Measurements from ENCODE around the gene CHODL. TPM values are rescaled to one million over a fixed set of nuclear protein-coding genes. Genes with fewer than 3 reads are reported as not detected.

CHODL gene
- total RNA-seq, 1 donor from 2014 or later = not detected

DNA sequence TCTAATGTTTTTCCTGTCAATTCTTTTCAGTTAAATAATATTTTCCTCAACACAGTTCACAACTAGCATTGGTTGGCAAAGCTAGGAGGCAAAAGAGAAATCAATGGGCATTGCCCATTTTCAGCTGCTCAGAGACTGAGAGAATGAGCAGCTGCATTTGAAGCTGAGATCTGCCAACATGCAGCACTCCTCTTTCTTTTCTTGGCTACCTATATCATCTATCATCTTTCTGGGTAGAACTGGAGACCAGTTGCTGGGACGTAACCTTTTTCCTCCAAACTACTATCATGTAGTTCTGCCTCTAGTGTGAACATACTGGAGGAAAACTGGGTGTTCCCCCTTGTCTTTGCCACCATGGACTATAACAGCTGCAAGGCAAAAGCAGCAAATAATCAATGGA, 22.9 kb downstream of the CHODL start:
- Histone ChIP-seq H3K4me1 (no peaks in the 10 kb centered on the region), H3K4me3 (no peak overlapping the region), H3K36me3 (no peaks in the 10 kb centered on the region), H3K9me3 (no peaks in the 10 kb centered on the region), H3K27me3 (no peaks in the 10 kb centered on the region), H3K27ac (no peak overlapping the region)
- intact Hi-C loops (cut with DNase I) = no loop called here
- DNase-seq (ENCODE audit: low spot score in 2 of 2) = no peak
- TF ChIP-seq CTCF (IDR thresholded peaks at IDR 0.05) = no peak

GRCh38 chr21:18268906-18269305, 24.3 kb downstream of the CHODL start:
- Histone ChIP-seq H3K27me3 (no peaks in the 10 kb centered on the region), H3K4me3 (no peak overlapping the region), H3K36me3 (no peaks in the 10 kb centered on the region), H3K4me1 (no peaks in the 10 kb centered on the region), H3K9me3 (no peaks in the 10 kb centered on the region), H3K27ac (no peak overlapping the region)
- no peak for DNase-seq (ENCODE audit: low spot score in 2 of 2)
- TF ChIP-seq CTCF (IDR thresholded peaks at IDR 0.05) = no peak
- intact Hi-C loops (cut with DNase I) = no loop called here

DNA sequence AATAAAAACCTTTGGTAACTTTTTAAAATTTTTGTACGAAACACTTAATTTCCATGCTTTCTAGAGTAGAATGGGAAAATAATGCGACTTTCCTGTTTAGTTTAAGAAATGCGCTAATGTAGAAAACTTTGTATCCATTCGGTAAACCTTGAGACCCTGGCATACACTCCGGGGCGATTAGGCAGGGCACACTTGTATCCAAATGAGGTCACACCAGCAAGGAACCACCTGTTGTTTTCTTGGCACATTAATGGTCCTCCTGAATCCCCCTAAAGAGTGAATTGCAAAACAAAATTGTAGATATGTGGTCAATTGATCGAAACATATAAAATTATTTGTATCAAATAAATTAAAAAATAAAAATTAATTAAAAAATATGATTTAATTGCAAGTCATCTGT, 25.2 kb downstream of the CHODL start:
- H3K4me3 ChIP-seq = no peak overlapping the region
- H3K4me1 ChIP-seq = no peaks in the 10 kb centered on the region
- no peaks in the 10 kb centered on the region for H3K27me3 ChIP-seq
- DNase-seq (ENCODE audit: low spot score in 2 of 2) = no peak
- H3K36me3 ChIP-seq = no peaks in the 10 kb centered on the region
- no peaks in the 10 kb centered on the region for H3K9me3 ChIP-seq
- intact Hi-C loops (cut with DNase I) = no loop called here
- H3K27ac ChIP-seq = no peak overlapping the region
- TF ChIP-seq CTCF (IDR thresholded peaks at IDR 0.05) = no peak

DNA sequence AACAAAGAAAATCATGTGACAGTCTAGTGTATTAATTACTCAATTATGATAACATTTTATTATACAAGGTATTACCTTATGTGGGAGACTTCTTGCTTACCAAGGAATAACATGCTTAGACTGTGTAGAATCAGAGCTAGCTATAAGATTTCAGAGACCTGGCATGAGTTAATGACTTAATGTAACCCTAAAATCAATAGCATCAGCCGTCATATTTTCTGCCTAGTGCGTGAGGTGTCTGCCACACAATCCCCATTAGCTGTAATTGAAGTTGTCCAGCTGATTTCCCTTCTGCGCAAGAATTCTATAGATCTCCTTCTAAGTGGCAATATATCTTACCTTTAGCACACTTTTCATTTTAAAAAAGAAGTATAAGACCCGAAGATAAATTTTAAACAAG, 28.8 kb downstream of the CHODL start:
- intact Hi-C loops (cut with DNase I) = no loop called here
- Histone ChIP-seq H3K36me3 (no peaks in the 10 kb centered on the region), H3K4me3 (no peak overlapping the region), H3K27ac (no peak overlapping the region), H3K9me3 (no peaks in the 10 kb centered on the region), H3K27me3 (no peaks in the 10 kb centered on the region), H3K4me1 (no peaks in the 10 kb centered on the region)
- no peak for DNase-seq (ENCODE audit: low spot score in 2 of 2)
- TF ChIP-seq CTCF (IDR thresholded peaks at IDR 0.05) = no peak

DNA sequence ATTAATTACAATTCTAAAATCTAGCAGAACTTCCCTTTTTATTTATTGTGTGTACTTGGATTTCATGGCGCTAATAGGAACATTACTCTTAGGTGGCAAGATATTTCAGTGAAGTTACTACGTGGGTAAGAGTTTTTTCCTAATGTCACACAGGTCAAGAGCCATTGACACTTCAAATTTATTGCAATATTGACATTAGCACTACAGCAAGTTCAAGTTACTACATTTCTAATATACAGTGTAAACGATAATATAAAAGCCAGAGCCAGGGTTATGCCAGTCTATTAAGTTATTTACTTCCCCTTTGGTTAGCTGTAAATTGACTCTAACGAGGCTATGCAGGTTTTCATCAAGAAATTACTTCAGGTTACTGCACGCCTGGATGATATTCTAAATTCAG, 29.7 kb downstream of the CHODL start:
- no peaks in the 10 kb centered on the region for H3K4me1 ChIP-seq
- no peak for TF ChIP-seq CTCF (IDR thresholded peaks at IDR 0.05)
- H3K27me3 ChIP-seq = no peaks in the 10 kb centered on the region
- DNase-seq (ENCODE audit: low spot score in 2 of 2) = no peak
- no peaks in the 10 kb centered on the region for H3K9me3 ChIP-seq
- H3K36me3 ChIP-seq = no peaks in the 10 kb centered on the region
- no peak overlapping the region for H3K27ac ChIP-seq
- intact Hi-C loops (cut with DNase I) = no loop called here
- no peak overlapping the region for H3K4me3 ChIP-seq

GRCh38 chr21:18275781-18276180, 31.1 kb downstream of the CHODL start:
- intact Hi-C loops (cut with DNase I) = no loop called here
- Histone ChIP-seq H3K4me1 (no peaks in the 10 kb centered on the region), H3K4me3 (no peak overlapping the region), H3K36me3 (no peaks in the 10 kb centered on the region), H3K9me3 (no peaks in the 10 kb centered on the region), H3K27ac (no peak overlapping the region), H3K27me3 (no peaks in the 10 kb centered on the region)
- TF ChIP-seq CTCF (IDR thresholded peaks at IDR 0.05) = no peak
- DNase-seq (ENCODE audit: low spot score in 2 of 2) = no peak

Measured in ascending aorta (tissue), 2 donors.